ENCODE data around the gene PDLIM5.
"Not testable (repeated sequence)": the region's sequence is repeated elsewhere in the genome, so short reads cannot be mapped to it uniquely, and the experiment has no call there.

PDLIM5 gene, protein sequence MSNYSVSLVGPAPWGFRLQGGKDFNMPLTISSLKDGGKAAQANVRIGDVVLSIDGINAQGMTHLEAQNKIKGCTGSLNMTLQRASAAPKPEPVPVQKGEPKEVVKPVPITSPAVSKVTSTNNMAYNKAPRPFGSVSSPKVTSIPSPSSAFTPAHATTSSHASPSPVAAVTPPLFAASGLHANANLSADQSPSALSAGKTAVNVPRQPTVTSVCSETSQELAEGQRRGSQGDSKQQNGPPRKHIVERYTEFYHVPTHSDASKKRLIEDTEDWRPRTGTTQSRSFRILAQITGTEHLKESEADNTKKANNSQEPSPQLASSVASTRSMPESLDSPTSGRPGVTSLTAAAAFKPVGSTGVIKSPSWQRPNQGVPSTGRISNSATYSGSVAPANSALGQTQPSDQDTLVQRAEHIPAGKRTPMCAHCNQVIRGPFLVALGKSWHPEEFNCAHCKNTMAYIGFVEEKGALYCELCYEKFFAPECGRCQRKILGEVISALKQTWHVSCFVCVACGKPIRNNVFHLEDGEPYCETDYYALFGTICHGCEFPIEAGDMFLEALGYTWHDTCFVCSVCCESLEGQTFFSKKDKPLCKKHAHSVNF

GRCh38 chr4:94451695-94452475 is at the start of gene PDLIM5:
TSS of gene PDLIM5 (plus strand) at chr4:94451942. CDS start at chr4:94455289, 3,347 bp downstream.
- Histone ChIP-seq H3K9me3 (ENCODE audit: control insufficient read depth, insufficient read depth, low read length) (no peaks in the 10 kb centered on the region), H3K27me3 (ENCODE audit: control insufficient read depth, insufficient read depth, low read length) (no peaks in the 10 kb centered on the region), H3K36me3 (ENCODE audit: control insufficient read depth, insufficient read depth, low read length) (no peaks in the 10 kb centered on the region), H3K4me3 (ENCODE audit: low read depth, low read length) (peak within 1 kb of the TSS; percentile 72), H3K9ac (ENCODE audit: low read depth, low read length) (peak within 1 kb of the TSS; percentile 58), H3K4me1 (ENCODE audit: control insufficient read depth, insufficient read depth, low read length) (peaks cover 11% of the 10 kb centered on the region)

GRCh38 chr4:94402439-94402838 is 49.3 kb upstream of the PDLIM5 start:
- H3K27me3 ChIP-seq (ENCODE audit: control insufficient read depth, insufficient read depth, low read length); H3K4me3 ChIP-seq (ENCODE audit: low read depth, low read length); H3K9me3 ChIP-seq (ENCODE audit: control insufficient read depth, insufficient read depth, low read length); H3K4me1 ChIP-seq (ENCODE audit: control insufficient read depth, insufficient read depth, low read length); H3K36me3 ChIP-seq (ENCODE audit: control insufficient read depth, insufficient read depth, low read length); H3K9ac ChIP-seq (ENCODE audit: low read depth, low read length): not testable (repeated sequence)

GRCh38 chr4:94403751-94404150 is 48.0 kb upstream of the PDLIM5 start:
- no peaks in the 10 kb centered on the region for H3K9me3 ChIP-seq (ENCODE audit: control insufficient read depth, insufficient read depth, low read length)
- no peak overlapping the region for H3K9ac ChIP-seq (ENCODE audit: low read depth, low read length)
- H3K4me3 ChIP-seq (ENCODE audit: low read depth, low read length) = no peak overlapping the region
- no peaks in the 10 kb centered on the region for H3K27me3 ChIP-seq (ENCODE audit: control insufficient read depth, insufficient read depth, low read length)
- peaks cover 4% of the 10 kb centered on the region for H3K4me1 ChIP-seq (ENCODE audit: control insufficient read depth, insufficient read depth, low read length)
- no peaks in the 10 kb centered on the region for H3K36me3 ChIP-seq (ENCODE audit: control insufficient read depth, insufficient read depth, low read length)

DNA sequence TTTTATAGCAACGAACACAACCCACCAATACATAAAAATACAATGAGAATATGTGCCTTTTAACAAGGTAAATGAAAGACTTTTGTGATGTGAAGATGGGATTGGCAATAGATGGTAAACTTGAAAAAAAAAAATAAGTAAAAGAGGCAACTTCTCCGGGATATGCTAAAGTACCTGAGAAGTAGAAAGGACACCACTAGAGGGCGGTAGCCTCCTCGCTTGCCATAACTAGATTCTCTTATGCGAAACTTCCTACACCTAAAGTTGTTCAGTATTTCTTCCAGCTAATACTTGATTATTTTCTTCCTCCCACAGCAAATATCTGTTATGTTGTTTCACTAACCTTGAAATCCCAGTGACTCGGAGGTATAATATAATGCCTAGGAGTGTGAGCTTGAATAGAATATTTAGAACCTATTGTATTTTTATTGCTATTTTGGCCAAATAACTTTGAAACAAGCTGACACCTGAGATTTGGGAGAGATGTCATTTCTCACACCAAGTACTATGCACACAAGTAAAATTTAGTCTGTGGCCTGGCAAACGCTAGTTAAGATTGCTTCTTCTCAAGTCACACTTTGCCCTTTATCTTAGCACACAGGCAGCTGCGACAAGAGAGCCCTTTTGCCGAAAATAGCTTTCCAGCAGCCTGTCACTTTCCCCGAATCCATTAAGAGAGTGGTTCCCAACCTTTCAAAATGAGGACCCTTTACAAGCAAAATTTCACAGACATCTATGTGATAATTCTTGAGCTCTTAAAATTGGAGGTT is 44.9 kb upstream of the PDLIM5 start:
- Histone ChIP-seq H3K27me3 (ENCODE audit: control insufficient read depth, insufficient read depth, low read length) (no peaks in the 10 kb centered on the region), H3K4me3 (ENCODE audit: low read depth, low read length) (no peak overlapping the region), H3K36me3 (ENCODE audit: control insufficient read depth, insufficient read depth, low read length) (no peaks in the 10 kb centered on the region), H3K4me1 (ENCODE audit: control insufficient read depth, insufficient read depth, low read length) (peaks cover 10% of the 10 kb centered on the region), H3K9ac (ENCODE audit: low read depth, low read length) (no peak overlapping the region), H3K9me3 (ENCODE audit: control insufficient read depth, insufficient read depth, low read length) (no peaks in the 10 kb centered on the region)

- H3K27me3 ChIP-seq (ENCODE audit: control insufficient read depth, insufficient read depth, low read length) = no peaks in the 10 kb centered on the region
- H3K9ac ChIP-seq (ENCODE audit: low read depth, low read length) = no peak overlapping the region
- H3K36me3 ChIP-seq (ENCODE audit: control insufficient read depth, insufficient read depth, low read length) = no peaks in the 10 kb centered on the region
- H3K4me3 ChIP-seq (ENCODE audit: low read depth, low read length) = no peak overlapping the region
- peaks cover 10% of the 10 kb centered on the region for H3K4me1 ChIP-seq (ENCODE audit: control insufficient read depth, insufficient read depth, low read length)
- H3K9me3 ChIP-seq (ENCODE audit: control insufficient read depth, insufficient read depth, low read length) = no peaks in the 10 kb centered on the region
Measured at GRCh38 chr4:94407846-94408245, 43.9 kb upstream of the PDLIM5 start.

GRCh38 chr4:94408549-94409374 is 43.0 kb upstream of the PDLIM5 start:
- H3K4me3 ChIP-seq (ENCODE audit: low read depth, low read length) = no peak overlapping the region
- H3K27me3 ChIP-seq (ENCODE audit: control insufficient read depth, insufficient read depth, low read length) = no peaks in the 10 kb centered on the region
- no peak overlapping the region for H3K9ac ChIP-seq (ENCODE audit: low read depth, low read length)
- peaks cover 10% of the 10 kb centered on the region for H3K4me1 ChIP-seq (ENCODE audit: control insufficient read depth, insufficient read depth, low read length)
- no peaks in the 10 kb centered on the region for H3K9me3 ChIP-seq (ENCODE audit: control insufficient read depth, insufficient read depth, low read length)
- H3K36me3 ChIP-seq (ENCODE audit: control insufficient read depth, insufficient read depth, low read length) = no peaks in the 10 kb centered on the region

- H3K9me3 ChIP-seq (ENCODE audit: control insufficient read depth, insufficient read depth, low read length) = no peaks in the 10 kb centered on the region
- no peaks in the 10 kb centered on the region for H3K27me3 ChIP-seq (ENCODE audit: control insufficient read depth, insufficient read depth, low read length)
- H3K4me1 ChIP-seq (ENCODE audit: control insufficient read depth, insufficient read depth, low read length) = peaks cover 10% of the 10 kb centered on the region
- no peaks in the 10 kb centered on the region for H3K36me3 ChIP-seq (ENCODE audit: control insufficient read depth, insufficient read depth, low read length)
- H3K9ac ChIP-seq (ENCODE audit: low read depth, low read length) = no peak overlapping the region
- H3K4me3 ChIP-seq (ENCODE audit: low read depth, low read length) = no peak overlapping the region
Measured at GRCh38 chr4:94409375-94409679, 42.4 kb upstream of the PDLIM5 start.

DNA sequence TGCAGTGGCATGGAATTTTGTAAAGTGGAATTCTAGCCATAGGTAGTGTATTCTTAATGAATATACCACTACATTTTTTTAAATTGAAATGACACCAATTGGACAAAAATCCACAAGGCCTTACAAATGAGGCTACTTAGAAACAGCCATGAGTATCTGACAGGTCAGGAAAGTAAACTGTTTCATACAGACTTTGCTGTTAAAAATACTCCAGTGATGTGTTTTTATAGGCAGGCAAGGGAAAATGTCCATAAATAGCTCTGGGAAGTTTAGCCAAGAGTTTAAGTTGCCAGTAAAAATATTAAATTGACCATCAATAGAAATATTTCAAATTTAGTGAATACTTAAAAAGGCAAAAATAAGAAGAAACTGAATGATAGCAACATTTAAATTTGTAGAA is 41.8 kb upstream of the PDLIM5 start:
- H3K27me3 ChIP-seq (ENCODE audit: control insufficient read depth, insufficient read depth, low read length) = no peaks in the 10 kb centered on the region
- no peak overlapping the region for H3K9ac ChIP-seq (ENCODE audit: low read depth, low read length)
- peaks cover 14% of the 10 kb centered on the region for H3K4me1 ChIP-seq (ENCODE audit: control insufficient read depth, insufficient read depth, low read length)
- H3K4me3 ChIP-seq (ENCODE audit: low read depth, low read length) = no peak overlapping the region
- H3K9me3 ChIP-seq (ENCODE audit: control insufficient read depth, insufficient read depth, low read length) = no peaks in the 10 kb centered on the region
- no peaks in the 10 kb centered on the region for H3K36me3 ChIP-seq (ENCODE audit: control insufficient read depth, insufficient read depth, low read length)

DNA sequence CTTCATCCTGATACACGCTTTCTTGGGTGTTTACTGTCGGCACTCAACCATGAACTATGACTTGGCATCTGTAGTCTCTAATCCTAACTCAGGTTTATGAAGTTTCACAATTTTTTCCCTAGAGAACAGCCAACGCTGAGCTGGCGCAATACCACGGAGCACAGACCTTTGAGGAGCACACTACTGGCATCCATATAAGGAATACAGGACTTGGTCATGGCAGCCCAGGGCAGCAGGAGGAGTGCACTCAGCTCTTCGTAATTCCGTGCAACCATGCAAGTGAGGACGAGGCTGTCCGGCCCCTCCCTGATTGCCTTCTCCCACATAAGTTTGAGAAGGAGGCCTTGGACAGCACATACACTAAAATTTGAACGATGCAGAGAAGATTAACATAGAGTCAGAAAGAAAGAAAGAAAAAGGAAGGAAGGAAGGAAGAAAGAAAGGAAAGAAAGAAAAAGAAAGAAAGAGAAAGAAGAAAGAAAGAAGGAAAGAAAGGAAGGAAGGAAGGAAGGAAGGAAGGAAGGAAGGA is 41.0 kb upstream of the PDLIM5 start:
- Histone ChIP-seq H3K4me3 (ENCODE audit: low read depth, low read length) (no peak overlapping the region), H3K36me3 (ENCODE audit: control insufficient read depth, insufficient read depth, low read length) (no peaks in the 10 kb centered on the region), H3K4me1 (ENCODE audit: control insufficient read depth, insufficient read depth, low read length) (peaks cover 14% of the 10 kb centered on the region), H3K27me3 (ENCODE audit: control insufficient read depth, insufficient read depth, low read length) (no peaks in the 10 kb centered on the region), H3K9me3 (ENCODE audit: control insufficient read depth, insufficient read depth, low read length) (no peaks in the 10 kb centered on the region), H3K9ac (ENCODE audit: low read depth, low read length) (no peak overlapping the region)

DNA sequence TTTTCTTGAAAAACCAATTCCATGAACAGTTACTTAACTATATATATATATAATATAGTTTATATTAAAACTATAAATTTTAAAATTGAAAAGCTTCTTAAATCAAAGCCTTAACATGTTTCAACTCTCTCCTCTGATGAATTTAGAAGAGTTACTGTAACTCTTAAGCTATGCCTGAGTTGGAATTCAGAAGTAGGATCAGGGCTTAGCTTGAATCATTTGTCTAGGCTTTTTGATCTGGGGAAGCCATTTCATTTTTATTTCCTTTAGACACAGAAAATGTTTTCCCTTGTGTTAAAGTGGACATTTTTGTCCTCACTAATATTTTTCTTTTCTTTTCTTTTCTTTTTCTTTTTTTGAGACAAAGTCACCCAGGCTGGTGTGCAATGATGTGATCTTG is 40.4 kb upstream of the PDLIM5 start:
- H3K9ac ChIP-seq (ENCODE audit: low read depth, low read length) = no peak overlapping the region
- peaks cover 14% of the 10 kb centered on the region for H3K4me1 ChIP-seq (ENCODE audit: control insufficient read depth, insufficient read depth, low read length)
- H3K9me3 ChIP-seq (ENCODE audit: control insufficient read depth, insufficient read depth, low read length) = no peaks in the 10 kb centered on the region
- no peaks in the 10 kb centered on the region for H3K27me3 ChIP-seq (ENCODE audit: control insufficient read depth, insufficient read depth, low read length)
- H3K36me3 ChIP-seq (ENCODE audit: control insufficient read depth, insufficient read depth, low read length) = no peaks in the 10 kb centered on the region
- no peak overlapping the region for H3K4me3 ChIP-seq (ENCODE audit: low read depth, low read length)
